Left renal pelvis (tissue), 4 donors: Measurements from ENCODE around the gene SLC24A3. TPM values are rescaled to one million over a fixed set of nuclear protein-coding genes. Genes with fewer than 3 reads are reported as not detected.

ENCODE experiments used
- DNase-seq, 4 donors: peaks; one replicate each; pipeline ENCODE4 v3.0.0-alpha.2; 2013; ENCODE audit warnings: low read depth in 4 of 4, low spot score in 3 of 4
- polyA plus RNA-seq, 4 donors: library from polyadenylated mRNA; unstranded; fragments of 120-200 nt; gene quantifications; one replicate each; pipeline ENCODE4 v1.2.1, GENCODE V29; 2013; ENCODE audit not compliant: insufficient read length in 4 of 4

SLC24A3 gene
- polyA plus RNA-seq, 4 donors, result 4.1 to 26.8 (median 6.0) TPM

GRCh38 chr20:19415786-19416185 lies 203.3 kb downstream of the SLC24A3 start:
- no peak for DNase-seq

DNA sequence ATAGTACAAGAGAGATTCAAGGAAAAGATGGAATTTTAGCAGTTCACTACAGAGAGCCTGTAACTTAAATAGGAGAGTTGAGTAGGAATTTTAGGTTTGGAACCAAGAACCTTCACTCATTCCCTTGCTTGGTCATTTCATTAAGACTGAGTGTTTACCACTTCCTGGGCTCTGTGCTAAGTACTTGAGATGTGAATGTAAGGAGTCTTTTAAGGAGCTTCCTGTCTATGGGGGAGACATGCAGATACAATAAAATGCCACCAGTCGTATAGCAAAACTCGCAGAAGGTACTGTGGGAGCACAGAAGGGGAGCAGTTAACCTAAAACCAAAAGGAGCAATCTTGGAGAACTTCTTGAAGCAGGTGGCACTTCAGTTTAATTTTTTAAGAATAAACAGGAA lies 204.2 kb downstream of the SLC24A3 start:
- no peak for DNase-seq

- no peak for DNase-seq
These were observed 207.0 kb downstream of the SLC24A3 start for GRCh38 chr20:19419396-19419795.

DNA sequence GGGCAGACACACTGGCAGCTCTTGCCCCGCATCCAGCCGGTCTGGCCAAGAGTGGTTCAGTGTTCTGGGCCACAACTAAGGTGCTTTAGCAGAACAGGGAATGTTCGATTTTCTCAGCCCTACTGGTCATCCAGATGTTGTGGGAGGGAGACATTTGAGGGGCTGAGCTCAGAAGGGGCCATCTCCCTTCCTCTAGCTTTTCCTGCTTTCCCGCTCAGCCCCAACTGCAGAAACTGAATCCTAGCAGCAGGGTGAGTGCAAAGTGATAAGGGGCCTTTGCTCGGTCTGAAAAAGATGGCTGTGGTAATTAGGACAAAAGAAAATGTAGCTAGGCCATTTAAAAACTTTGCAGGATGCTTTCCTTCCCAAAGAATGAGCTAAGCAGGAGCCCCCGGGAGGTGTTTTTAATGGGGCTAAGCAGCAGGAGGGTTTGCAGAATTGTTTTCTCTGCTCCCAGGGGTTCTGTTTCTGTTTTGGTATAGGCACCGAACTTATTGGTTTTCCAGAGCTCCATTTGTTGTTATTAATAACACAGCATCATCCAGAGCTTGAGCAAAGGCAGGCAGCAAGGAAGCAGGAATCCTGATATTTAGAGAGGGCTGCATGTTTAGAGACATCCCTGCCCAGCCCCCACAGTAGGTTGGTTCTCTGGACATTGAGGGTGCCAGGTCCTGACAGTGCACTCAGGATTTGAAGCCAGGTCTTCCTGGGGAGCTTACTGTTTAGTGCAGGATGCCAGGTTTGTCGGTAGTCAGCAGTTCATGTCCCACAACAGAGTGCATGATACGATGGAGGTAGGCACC lies 210.9 kb downstream of the SLC24A3 start:
- no peak for DNase-seq

DNA sequence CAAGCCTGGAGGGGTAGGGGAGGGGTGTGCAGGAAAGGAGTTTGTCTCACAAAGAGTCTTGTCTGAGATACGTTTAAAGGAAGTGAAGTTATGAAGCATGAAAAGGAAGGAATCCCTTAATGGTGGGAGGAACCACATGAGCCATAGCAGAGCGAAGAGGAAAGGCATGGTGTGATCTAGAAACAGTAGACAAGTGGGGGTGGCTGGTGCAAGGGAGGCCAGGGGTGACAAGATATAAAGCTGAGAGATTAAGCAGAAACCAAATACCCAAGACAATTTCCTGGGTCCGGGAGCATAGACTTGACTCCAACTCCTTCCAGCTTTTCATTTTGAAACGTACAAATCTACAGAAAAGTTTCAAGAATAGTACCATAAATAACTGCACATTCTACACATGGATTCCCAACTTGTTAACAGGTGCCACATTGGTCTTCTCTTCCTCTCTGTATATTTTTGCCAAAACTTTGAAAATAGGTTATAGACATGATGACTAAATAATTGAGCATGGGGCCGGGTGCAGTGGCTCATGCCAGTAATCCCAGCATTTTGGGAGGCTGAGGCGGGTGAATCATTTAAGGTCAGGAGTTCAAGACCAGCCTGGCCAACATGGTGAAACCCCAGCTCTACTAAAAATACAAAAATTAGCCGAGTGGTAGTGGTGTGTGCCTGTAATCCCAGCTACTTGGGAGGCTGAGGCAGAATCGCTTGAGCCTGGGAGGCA lies 211.6 kb downstream of the SLC24A3 start:
- no peak for DNase-seq

- DNase-seq, result no peak
These were observed 213.9 kb downstream of the SLC24A3 start for GRCh38 chr20:19426356-19426755.

DNA sequence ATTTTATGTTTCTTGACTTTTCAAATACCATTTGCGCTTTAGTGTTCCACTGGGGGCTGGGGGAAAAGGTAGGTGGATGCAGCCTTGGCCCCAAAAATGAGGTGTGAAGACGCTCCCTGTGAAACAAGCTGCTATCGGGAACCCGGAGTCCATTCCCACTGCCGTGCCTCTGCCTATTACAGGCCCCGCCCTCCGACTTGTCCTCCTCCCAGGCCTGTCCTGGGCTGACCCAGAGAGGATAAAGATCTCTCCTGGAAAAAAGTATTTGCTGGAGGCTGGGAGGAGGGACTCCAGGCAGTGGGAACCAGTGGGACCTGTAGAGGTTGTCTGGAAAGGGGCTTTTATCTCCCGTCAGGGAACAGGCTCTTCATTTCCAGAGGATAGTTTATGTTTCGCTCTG lies 215.0 kb downstream of the SLC24A3 start:
- DNase-seq, result no peak

GRCh38 chr20:19427913-19428312 lies 215.5 kb downstream of the SLC24A3 start:
- no peak for DNase-seq

DNA sequence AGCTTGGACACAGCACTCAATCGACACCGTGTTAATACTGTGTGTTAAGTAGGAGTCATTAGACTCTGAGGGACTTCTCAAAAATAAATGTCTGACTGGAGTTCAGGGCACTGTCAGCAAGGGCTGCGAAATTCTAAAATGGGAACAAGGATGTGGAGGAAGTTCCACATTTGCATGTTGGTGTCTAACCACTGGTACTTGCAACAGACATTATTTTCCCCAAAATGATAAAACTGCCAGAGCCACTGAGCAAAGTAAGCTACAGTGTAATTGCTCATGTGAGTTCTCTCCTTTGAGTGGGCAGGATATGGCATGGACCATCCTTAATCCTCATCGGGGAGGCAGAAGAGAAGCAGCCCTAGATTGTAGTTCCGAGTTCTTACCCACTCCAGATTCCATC lies 215.9 kb downstream of the SLC24A3 start:
- DNase-seq, result no peak

GRCh38 chr20:19429538-19429937 lies 217.1 kb downstream of the SLC24A3 start:
- no peak for DNase-seq

GRCh38 chr20:19430641-19431315 lies 218.3 kb downstream of the SLC24A3 start:
- DNase-seq, result no peak

GRCh38 chr20:19431316-19431700 lies 218.9 kb downstream of the SLC24A3 start:
- no peak for DNase-seq

DNA sequence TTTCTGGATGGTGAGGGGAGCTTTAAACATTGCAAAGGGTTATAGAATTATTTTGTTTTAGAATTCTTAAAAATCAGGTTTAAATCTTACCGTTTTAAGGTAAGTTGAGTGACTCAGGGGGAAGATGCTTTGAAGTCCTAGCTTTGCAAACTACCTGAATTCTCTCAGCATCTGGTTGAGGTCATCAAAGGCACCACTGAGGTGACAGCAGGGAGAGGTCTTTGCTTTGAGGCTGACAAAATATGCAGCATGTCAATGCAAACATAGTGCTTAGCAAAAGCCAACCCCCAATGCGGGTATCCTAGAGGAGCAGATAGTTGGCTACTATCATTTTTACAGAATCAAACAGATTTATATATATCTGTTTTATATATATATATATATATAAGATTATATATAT lies 219.5 kb downstream of the SLC24A3 start:
- no peak for DNase-seq

DNA sequence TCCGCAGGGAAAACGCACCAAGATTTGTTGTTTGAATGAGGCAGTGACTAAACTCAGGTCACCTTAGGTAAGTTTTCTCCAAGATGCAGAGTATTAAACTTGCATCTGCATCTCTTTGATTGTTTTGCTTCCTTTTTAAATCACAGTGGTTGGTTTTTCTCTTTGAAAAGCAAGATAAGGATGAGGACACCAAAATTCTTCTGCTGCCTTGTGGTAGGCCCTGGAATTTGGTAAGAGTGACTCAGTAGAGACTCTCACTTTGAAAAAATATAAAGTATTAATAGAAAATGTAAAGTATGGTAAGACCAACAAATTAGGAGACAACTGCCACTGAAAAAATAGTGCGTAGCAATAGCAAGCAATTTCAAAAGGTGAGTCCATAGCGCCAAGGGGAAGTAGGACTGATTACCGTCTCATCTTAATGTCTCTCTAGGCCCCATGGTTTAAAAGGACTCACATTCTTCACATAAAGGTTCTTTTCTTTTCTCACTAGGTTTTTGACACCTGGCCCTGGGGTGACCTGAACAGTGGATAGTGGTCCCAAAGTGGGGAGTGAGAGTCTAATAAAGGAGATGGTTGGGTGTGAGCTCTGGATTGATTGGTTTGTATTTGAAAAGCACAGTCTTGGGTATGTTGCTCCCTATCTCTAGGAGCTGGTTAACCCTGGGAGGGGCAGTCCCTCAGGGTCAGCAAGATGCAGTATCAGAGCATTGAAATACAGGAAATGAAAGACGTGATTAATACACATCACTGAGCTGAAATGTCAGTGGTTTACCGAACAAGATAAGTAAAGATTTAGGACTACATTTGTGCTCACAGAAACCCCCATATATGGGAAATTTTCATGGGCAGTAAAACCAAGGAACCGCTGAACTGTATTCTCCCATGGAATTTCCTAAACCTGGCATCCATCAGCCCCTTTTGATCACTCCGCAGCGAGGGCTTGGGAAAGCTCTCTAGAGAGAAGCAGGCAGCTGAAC lies 221.2 kb downstream of the SLC24A3 start:
- DNase-seq, result no peak

DNA sequence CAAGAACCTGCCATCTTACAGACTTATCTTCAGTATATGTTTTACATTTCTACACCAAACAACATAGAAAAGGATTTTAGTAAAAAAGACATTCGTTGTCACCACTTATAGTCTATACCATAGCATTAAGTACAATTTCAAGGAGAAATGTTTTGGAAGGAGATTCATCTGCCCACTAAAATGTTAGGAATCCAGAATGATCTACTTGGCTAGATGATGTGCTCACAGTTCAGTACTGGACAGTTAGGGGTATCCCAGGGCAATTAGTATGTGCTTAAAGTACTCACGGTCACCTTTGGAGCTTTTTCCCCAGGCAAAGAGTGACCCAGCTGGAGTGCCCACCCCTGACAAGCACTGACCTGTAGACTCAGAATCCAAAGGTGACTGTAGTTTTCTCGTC lies 222.9 kb downstream of the SLC24A3 start:
- no peak for DNase-seq

GRCh38 chr20:19435821-19436220 lies 223.4 kb downstream of the SLC24A3 start:
- no peak for DNase-seq

DNA sequence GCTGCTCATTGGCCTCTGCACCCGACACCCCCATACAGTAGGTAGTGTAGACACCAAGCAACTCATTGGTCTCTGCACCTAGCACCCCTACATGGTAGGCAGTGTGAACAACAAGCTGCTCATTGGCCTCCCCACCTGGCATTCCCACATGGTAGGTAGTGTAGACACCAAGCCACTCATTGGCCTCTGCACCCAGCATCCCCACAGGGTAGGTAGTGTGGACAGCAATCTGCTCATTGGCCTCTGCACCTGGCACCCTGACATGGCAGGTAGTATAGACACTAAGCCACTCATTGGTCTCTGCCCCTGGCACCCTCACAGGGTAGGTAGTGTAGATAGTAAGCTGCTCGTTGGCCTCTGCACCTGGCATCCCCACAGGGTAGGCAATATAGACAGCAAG lies 226.0 kb downstream of the SLC24A3 start:
- no peak for DNase-seq

GRCh38 chr20:19440660-19441527 lies 228.5 kb downstream of the SLC24A3 start:
- no peak for DNase-seq

DNA sequence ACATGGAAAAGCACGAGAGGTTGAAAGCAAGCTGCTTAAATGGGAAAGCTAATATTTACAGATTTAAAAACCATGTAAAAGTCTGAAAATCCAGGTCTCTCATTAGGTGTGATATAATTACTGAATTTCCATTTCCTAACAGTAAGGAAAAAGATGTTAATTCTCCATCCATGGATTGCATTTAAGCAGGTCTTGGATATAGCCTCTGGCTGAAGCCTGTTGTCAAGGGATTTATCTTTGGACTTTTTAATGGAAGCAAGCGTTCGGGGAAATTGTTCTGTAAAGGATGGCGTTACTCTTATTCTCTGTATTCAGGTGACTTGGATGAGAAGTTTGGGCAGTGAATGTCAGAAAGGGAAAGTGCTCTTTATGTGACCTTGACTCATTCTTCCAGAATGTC lies 233.8 kb downstream of the SLC24A3 start:
- DNase-seq, result no peak

GRCh38 chr20:19448632-19449031 lies 236.2 kb downstream of the SLC24A3 start:
- no peak for DNase-seq
